Myometrial cell (primary cell): ENCODE measurements around the gene TSPAN32. TPM values are rescaled to one million over a fixed set of nuclear protein-coding genes. Genes with fewer than 3 reads are reported as not detected.

ENCODE experiments used
- total RNA-seq: library from RNA; depleted of rRNA; stranded (reverse); fragments of >200 nt; gene quantifications from 2 replicates; pipeline ENCODE4 v1.2.3, GENCODE V29; 2015

TSPAN32 gene
- total RNA-seq = under 0.01 TPM in 1 of 2 replicates, not detected in the other

GRCh38 chr11:2301631-2302305, at the start of gene TSPAN32, which contains the start of gene C11orf21:
TSPAN32 (plus strand) TSS chr11:2302013; CDS start chr11:2302150, 137 bp downstream.
C11orf21 (minus strand) TSS chr11:2301918; CDS start chr11:2301808, 110 bp downstream.

DNA sequence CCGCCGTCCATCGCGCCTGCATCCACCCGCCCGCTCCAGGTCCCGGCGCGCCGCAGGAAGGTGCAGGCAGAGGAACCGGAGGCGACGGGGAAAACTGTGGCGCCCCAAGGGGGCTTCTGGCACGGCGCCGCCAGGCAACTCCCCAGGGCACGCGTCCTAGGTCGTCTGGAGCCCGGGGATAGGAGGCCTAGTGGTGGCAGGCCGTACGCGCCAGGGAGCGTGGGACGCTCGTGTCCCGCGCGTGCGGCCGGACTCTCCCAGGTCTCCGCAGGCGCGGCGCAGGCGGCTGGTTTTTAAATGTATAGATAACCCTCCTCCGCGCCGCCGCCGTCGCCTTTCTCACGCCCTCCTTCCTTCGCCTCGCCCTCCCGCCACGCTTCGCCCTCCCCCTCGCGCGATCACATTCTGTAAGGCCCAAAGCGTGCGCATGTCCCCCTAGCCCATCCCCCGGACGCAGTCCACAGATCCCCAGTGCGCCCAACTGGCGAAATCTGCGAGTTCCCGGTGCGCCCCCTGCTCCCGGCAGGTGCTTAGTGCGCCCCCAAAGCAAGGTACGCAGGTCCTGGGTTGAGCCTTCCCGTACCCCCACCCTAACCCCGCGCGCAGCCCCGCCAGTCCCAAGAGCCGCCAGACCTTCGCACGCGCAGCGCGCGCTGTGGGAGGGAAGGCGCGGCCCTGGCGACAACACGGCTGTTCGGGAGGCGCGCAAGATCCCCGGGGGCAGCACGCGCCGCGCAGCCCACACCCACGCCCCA, 31.3 kb upstream of the TSPAN32 start, which contains the start of gene ASCL2:
Gene ASCL2, minus strand, starts transcription at position 267 of the 755 bp plus-strand sequence. Its CDS starts 256 bp downstream, at position 11.

Other genes starting within 250 kb of the TSPAN32 start
- gene IGF2, start 162.6 kb upstream of the TSPAN32 start, total RNA-seq = 12.8 and 17.6 TPM in 2 replicates
- gene INS, start 140.8 kb upstream of the TSPAN32 start, total RNA-seq = not detected in 2 replicates
- gene TH, start 130.2 kb upstream of the TSPAN32 start, total RNA-seq = 1.6 TPM in 1 of 2 replicates, not detected in the other
- gene ASCL2, start 31.4 kb upstream of the TSPAN32 start, total RNA-seq = not detected in 2 replicates
- under 0.01 TPM in 1 of 2 replicates, not detected in the other for gene C11orf21, start 95 bp upstream of the TSPAN32 start, total RNA-seq
- 361 and 363 TPM in 2 replicates for gene CD81, start 75.3 kb downstream of the TSPAN32 start, total RNA-seq
- 50.5 and 56.2 TPM in 2 replicates for gene TSSC4, start 98.7 kb downstream of the TSPAN32 start, total RNA-seq
- not detected in 2 replicates for gene TRPM5, start 142.5 kb downstream of the TSPAN32 start, total RNA-seq
- not detected in 2 replicates for gene KCNQ1, start 143.0 kb downstream of the TSPAN32 start, total RNA-seq